Stimulated activated CD4-positive, alpha-beta T cell treated with anti-CD3 and anti-CD28 coated beads, TNF-alpha, amount 100 ng/mL, for 1 hour (primary cell): ENCODE results near the gene YBX1.

ENCODE experiments used
- DNase-seq, 3 donors: peaks; one replicate each; pipeline ENCODE4 v3.0.0-alpha.2; 2020; ENCODE audit warnings: low read depth in 3 of 3, low spot score in 1 of 3

Gene YBX1

DNA sequence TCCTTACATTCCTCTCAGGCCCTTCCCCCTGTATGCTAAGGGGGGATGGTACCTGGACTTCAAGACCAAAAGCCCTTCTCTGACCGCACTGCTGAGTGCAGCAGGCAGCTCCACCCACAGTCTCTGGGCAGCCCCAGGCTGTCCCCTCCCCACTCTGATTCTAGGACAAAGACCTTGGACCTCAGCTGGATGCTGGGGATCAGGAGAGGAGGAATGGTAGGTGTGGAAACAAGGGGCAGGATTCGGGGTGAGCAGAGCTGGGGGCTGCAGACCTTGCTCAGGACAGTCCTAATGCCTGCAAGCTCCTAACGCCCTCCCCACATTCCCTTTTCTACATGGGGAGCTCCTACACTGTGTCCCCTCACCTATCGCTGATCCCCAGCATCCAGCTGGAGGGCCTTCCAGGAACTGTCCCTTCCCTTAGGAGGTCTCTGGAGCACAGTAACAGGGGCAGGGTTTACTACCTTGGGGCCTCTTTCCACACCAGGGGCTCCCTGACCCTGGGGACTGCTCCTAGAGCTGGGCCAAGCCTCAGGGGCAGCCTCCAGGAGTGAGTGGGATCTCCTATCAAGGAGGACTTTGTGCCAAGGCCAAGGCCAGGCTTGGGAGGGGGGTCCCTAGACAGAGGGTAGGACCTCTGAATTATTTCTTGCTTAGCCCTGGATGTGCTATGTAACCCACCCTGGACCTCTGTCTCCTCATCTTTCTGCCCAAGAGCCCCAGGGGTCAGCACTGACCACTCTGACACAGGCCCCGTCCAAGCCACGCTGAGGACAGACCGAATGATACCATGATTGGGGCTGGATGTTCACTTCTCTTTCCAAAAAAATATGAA is 52.2 kb downstream of the YBX1 start:
- DNase-seq: no peak

DNA sequence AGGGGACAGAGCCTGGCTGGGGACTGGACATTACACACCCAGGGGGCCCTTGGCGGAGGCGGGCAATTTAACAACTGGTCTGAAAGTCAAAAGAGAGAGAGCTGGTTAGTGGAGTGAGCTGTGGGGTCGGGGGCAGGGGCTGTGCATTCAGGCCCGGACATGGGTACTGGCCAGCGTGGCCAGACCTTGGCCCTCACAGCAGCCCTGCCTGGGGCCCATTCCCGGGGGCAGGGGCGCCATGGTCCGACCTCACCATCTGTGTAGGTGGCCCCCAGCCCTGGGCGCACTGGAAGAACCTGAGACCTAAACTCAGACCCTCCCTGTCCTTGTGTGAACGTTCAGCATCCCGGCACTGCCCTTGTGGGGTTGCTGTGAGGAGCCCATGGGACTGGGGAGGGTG is 52.8 kb downstream of the YBX1 start:
- no peak for DNase-seq

DNA sequence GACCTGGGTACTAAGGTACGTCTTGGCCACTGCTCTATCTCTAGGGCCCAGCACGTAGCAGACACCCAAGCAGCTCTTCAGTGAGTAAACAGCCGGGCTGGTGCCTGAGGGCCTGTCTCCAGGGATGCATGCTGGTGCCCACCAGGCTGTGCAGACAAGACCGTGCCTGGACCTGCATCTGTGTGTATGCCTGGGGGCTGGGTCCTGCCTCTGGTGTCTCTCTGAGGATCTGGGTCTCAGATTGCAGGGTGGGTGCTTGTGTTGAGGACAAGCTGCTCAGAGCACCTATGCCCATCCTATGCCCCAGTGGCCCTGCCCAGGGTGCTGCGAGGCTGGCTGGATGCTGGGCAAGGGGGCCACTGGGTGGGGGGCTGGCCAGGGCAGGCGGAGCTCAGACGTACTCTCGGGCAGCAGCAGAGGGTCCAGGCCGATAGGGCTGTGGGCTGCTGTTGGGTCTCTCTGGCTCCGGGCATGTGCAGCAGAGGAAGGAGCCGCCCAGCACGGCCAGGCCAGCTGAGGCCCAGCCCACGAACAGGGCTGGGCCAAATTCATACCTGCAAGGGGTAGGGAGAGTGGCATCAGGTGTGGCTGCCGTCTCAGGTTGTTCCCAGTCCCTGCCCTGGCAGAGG is 53.4 kb downstream of the YBX1 start:
- DNase-seq: no peak

DNA sequence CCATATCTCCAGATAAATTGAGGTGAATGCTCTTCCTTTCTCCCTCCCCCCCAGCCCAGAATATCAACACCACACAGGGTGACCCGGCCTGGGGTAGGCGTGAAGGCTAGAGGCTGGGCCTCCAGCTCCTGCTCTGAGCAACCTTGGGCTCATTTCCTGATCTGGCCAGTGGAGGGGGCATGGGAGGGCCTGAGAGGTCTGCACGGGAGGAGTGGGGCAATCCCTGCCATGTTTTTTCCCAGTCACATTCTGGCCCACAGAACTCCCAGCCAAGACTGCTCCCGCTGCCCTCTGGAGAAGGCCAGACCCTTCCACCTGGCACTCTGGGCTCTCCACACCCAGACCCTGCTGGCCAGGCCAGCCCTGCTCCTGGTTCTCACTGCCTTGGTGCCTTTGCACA is 53.9 kb downstream of the YBX1 start:
- no peak for DNase-seq

DNA sequence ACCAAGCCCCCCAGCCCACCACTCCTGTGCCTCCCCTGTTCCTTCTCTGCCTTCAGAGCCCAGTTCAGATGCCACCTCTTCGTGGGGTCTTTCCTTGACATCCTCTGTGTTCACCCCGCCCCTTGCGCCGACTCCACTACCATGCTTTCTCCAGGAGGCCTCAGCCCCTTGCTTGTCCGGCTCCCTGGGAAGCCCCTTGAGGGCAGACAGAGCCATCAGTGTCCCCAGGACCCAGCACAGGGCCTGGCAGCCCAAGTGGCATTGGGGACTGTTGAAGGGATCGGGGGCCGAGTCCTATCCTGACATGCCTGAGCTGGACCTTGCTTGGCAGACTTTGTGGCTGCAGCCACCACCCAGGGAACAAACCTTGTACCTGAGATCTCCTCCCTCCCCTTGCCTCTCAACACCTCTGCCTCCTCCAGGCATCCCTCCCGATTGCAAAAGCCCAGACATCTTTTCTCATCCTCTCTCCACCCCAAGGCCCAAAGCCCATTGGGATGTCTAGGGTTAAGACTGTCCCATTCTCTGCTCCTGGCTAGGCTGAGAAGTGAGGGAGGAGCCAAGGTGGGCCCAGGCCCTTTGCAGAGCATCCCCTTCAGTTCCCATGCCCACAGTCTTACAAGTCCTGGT is 54.5 kb downstream of the YBX1 start:
- no peak for DNase-seq

DNA sequence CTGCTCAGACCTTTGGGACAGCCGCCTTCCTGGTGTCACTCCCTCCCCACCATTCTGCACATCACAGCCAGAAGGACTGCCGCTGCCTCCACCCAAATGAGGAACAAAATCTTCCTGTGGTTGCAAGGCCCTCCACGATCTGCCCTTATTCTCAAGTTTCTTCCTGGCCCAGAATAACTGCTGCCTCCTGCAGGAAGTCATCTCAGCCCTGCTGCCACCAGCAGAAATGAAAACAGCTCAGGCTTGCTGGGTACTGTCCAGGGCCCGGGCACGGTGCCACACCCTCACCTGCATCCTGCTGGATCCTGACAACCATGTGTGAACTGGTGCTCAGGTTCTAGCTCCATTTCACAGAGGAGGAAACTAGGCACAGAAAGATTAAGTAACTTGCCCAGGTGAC is 55.0 kb downstream of the YBX1 start:
- DNase-seq: no peak

DNA sequence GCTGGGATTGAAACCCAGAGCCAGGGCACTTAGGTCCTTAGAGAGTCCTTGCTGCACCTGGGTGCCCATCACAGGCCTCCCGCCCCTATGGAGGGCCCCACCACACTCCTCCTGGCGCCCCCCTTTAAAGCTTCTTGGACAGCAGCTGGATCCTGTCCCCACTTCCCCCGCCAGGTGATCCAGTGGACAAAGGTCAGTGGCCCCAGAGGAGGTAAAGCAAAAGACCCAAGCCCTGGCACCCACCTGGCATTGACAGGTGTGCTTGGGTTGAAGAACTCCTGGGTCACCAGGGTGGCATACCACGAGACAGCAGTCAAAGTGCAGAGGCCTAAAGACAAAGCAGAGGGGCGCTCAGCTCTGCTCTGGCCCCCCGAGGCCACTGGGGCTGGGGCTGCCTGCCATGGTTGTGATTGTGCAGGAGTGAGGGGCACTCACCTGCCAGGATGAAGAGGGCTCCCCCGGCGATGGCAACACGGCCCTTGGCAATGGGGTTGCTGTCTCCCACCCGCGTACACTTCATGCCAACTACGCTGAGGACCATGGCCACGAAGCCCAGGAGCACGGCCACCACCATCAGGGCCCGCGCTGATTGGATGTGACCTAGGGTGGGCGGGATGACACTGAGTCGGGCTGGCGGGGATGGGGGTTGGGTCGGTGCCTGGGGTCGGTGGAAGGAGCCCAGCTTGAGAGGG is 55.9 kb downstream of the YBX1 start:
- DNase-seq: no peak

DNA sequence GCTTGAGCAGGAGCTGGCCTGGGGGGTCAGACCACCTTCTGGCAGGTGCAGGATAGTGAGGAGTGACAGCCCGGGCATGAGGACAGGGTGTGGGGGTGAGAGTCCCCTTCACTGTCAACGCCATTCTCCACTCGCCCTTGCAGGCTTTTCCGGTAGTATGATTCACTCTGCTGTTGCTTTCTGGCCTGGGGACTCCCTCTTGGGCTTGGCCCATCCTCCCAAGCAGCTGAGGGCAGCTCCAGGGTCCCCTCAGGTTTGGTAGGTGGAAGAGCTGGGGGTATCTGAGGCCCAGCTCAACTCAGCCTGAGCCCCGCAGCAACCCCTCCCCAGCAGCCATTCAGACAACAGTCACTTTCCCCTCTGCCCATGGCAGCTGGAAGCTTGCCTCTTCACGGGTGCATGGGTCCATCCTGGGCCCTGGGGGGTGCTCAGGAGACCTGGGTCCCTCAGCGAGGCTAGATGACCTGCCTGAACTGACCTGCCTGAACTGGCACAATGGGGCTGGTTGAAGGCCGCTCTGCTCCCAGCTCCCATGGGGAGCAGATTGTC is 56.5 kb downstream of the YBX1 start:
- no peak for DNase-seq

DNA sequence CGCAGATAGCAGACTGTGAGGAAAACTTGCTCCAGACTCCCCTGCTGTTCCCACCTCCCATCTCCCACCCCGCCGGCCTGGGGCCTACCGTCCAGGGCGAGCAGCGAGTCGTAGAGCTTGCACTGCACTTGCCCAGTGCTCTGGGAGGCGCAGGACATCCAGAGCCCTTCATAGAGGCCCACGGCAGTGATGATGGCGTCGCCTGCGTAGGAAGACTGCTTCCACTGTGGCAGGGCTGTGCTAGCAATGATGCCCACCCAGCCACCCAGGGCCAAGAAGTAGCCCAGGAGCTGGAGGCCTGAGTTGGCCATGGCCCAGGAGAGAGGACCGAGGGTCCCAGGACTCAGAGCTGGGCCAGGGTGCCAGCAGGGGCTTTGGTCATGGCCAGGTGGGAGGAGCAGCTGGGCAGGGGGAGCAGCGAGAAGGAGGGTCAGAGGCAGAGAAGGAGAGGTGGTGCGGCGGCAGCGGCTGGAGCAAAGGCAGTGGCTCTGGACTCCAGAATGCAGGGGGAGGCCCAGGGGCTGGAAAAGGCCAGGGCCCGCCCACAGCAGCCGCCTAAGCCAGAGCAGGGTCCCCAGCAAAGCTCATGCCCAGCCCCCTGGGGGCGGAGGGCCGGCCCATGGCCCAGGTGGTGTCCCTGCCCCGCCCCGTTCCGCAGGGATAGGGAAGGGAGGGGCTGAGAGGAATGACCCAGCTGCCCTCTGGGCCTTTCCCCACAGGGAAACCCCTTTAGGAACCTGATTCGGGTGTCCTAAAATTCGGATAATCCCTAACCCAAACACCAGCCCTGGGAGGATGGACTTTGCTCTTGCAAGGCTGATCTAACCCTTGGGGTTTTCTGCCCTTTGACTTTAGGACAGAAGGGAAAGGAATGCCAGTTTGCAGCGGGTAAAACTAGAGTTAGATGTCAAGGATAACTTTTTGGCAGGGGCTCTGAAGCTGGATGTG is 57.8 kb downstream of the YBX1 start, which contains the start of gene CLDN19:
Gene CLDN19 (minus strand): TSS at position 484 of the 948 bp plus-strand sequence. CDS start 173 bp downstream, at position 311.
- DNase-seq: no peak

DNA sequence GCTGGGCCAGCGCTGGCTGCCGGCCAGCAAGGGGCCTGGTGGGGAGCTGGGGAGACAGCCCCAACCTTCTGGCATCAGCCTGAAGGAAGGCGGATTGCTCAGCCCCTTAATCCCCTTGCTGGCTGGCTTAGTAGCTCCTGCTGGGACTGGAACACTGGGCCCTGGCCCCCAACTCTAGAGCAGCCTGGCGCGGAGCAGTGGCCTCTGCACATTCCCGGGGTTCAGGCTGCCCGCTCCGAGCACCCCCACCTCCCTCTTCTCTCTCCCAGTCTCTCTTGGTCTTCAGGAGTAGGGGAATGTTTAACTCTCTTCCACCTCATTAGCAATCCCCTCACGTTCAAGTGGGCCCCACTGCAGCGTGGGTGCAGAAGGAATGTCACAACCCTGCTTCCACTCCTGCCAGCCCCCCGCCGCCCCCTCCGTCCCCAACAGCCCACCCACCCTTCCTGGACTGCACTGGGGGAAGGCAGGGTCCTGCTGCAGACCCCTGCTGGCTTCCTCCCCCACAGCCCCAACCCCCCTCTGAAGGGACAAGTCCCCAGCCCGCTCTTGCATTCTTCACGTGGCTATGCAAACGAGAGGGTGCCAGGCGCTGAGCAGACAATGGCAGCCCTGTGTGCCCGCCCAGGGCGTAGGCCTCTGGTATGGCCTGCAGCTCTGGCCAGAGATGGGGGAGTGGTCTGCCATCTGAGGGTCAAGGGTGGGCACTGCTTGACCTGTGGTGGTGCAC is 58.8 kb downstream of the YBX1 start:
- DNase-seq: no peak

DNA sequence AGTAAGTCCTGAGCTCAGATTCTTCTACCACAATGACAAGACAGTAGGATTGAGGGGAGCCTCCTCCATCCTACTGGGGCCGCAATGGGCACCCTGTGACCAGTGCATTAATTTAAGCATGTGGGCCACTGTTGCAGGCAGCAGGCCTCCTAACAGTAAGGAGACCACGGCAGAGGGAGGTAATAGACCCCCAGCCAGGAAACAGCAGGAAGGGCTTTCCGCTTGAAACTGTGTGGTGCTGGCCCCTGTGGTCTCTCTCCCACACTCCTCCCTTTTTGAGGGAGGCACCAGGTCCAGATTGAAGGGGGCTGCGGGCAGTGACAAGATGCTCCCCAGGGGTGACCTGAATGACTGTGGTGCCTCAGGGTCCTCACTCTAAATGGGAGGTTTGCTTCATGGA is 59.5 kb downstream of the YBX1 start:
- no peak for DNase-seq

DNA sequence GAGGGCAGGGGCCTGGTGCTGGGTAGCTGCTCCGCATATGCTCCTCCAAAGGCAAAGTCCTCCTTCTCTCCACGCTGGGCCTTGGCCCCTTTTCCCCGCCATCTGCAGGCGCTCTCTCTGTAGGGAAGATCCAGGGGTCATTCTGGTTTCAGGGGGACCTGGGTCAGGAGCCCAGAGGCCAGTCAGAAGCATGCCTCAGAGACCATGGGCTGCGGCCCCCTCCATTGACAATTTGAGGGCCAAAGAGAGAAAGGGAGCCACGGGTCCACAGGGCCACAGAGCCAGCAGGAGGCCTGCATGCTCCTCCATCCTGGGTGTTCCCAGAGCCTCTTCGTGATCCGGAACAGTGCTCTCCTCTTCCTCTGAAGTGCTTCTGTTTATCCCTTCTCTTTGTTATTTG is 59.9 kb downstream of the YBX1 start:
- DNase-seq: no peak

DNA sequence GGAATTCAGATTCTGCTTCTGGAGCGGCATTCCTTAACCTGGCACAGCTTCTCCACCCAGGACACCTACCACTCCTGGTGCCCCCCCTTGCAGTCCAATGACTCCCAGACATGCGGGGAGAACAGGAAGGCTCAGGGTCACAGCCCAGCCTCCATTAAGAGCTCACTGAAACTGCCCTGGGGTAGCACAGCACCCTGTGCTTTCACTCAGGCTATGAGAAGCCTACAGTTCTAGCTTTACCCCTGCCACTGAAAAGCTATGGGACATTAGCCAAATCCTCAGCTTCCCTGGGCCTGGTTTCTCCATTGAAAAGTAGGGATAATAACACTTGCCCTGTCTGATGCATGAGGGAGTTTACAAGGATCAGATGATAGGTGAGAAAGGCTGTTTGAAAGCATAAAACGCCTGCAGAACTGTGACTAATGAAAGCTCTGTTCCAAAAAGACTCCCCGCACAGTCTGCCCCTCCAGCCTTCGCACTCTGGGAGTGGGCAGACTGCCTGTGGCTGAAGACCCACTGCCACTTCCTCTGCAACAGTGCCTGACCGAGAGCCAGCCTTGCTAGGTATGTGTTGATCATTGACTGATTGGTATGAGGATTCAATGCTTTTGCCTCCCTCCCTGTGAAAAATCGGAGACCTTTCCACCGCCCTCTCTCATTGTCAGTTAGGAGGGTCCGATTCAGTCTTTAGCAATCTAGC is 60.5 kb downstream of the YBX1 start:
- no peak for DNase-seq

DNA sequence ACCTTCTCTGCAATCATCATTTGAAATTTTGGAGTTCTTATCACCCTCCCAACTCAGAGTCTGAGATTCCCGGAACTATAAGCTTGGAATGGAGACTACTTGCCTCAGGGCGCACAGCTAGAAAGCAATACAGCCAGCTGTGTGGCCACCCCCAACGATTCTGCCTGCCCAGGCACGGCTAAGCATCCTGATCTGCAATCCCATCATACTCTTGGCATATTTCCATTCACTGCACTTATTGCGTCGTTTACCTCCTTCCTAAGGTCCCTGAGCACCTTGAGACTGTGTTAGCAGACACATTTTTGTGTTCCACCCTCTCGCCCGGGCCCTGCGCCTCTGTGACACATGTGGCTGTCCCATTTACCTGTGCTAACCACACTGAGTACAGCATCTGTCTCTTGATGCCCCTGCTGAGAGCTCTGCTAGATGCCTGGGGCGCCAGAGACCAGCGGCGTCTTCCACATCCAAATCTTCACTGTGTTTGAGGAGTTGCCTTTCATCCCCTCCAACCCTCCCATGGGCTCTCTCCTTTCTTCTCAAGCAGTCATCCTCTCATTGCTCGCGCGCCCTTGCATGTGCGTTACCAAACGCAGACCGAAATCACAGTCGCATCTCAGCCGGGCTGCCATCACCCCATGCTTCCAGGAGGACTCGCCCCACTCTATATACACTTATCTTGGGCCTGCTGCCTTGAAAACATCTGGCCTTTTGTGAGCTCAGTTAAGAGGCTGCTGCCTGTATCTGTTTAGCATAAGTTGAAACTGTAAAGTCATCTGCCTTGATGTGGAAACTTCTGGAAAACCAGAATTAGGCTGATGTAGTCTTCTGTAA is 61.3 kb downstream of the YBX1 start:
- DNase-seq: no peak

DNA sequence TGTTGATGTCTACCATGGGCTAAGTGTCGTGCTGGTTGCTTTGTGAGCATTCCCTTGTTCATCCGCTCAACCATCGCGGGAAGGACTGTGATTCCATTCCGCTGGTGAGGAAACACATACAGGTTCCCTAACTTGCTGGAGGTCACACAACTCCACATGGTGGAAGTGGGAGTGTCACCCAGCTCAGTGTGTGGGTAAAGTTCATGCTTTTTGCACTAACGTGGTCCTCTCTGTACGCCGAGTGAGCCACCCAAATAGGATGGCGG is 61.9 kb downstream of the YBX1 start:
- no peak for DNase-seq

DNA sequence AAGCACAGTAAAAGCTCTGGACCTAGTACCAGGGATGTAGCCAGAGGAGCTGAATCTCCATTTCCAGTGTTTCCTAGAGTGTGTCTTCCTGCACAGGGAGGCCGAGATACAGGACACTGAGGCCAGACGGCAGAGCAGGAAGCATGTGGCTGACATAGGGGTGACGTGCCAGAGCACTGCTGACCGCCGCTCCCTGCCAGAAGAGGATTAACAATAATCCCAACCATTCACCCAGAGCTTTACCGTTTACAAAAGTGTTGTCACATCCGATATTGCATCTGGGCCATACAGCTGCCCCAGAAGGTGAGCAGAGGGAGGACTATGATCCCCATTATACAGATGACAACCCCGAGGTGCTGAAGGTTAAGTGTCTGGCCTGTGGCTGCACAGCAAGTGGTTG is 63.6 kb downstream of the YBX1 start:
- DNase-seq: no peak

DNA sequence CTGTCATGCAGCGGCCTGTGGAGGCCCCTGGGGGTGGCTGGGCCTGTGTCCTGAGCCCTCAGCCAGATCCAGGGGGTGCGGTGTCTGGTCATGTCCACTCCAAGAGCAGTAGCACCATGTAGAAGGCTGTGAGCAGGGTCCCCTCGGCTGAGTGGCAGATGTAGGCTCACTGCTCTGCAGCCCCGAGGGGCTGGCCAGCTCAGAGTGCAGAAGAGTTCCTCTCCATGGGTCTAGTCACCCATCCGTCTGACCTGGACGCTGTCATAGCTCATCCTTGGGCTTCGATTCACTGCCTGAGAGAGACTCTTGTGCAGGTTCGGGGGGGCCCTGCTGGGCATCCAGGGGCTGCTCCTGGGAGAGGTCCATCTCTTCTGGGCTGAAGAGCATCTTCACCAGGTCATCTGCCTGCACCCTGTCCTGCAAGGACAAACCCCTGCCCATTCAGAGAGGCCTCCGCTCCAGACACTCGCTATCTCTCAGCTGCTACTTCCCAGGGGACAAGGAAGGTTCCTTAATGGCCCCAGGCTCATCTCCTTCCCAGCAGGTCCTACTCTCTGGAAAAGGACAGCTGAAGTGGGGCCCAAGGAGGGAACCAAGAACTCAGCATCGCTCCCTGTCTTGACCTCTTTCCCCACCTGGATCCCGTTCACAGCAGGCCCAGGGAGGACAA is 64.4 kb downstream of the YBX1 start:
- no peak for DNase-seq

DNA sequence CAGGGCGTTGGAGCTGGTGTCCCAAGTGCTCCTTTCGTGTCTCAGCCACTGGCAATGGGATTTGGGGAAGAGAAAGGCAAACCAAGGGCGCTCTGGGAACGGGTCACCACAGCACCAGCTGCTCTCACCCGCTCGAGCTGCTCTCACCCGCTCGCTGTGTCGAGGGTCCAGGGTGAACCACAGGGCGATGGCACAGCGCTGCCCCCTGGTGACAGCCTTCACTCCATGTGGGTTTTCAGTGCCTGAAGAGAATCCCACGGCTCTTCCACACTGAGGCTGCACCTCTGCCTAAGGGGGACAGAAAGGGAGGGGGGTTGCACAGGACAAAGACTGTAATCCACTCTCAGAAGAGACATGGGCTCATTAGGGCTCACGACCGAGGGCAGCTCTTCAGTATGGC is 64.9 kb downstream of the YBX1 start:
- DNase-seq: peak in 1 of 3 donors; percentile 36
